ENCODE results near the gene PTPRD.

DNA sequence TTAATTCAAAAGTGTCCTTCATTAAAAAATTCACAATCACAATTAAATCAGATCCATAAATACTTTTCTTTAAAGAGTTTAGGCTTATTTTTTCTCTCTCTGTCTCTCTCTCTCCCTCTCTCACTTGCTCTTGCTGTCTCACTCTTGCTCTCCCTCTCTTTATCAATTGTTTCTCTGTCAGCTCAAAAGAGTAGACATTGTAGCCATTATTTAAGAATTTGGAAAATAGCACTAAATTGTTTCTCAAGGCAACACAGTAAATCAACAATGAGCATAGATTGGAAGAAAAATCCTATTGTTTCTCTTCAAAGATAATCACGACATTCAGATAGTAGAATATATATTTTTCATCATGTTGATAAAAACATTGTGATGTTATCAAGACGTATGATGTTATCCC lies 1114.0 kb downstream of the PTPRD start:
- TF ChIP-seq POLR2AphosphoS5 (IDR thresholded peaks at IDR 0.05; ENCODE audit: low read depth, low read length) (no peak), TAF1 (IDR thresholded peaks at IDR 0.05; ENCODE audit: borderline replicate concordance, low read depth, low read length) (no peak)

Data from GM12892 (cell line).